ENCODE results near the gene CIDEB. TPM values are rescaled to one million over a fixed set of nuclear protein-coding genes. Genes with fewer than 3 reads are reported as not detected.

The CIDEB gene
- total and polyA plus RNA-seq, 2 of the 13 experiments (the other 11 are each of a cell fraction or from before 2014, with no cell fraction given): 35.8 to 110 TPM

DNA sequence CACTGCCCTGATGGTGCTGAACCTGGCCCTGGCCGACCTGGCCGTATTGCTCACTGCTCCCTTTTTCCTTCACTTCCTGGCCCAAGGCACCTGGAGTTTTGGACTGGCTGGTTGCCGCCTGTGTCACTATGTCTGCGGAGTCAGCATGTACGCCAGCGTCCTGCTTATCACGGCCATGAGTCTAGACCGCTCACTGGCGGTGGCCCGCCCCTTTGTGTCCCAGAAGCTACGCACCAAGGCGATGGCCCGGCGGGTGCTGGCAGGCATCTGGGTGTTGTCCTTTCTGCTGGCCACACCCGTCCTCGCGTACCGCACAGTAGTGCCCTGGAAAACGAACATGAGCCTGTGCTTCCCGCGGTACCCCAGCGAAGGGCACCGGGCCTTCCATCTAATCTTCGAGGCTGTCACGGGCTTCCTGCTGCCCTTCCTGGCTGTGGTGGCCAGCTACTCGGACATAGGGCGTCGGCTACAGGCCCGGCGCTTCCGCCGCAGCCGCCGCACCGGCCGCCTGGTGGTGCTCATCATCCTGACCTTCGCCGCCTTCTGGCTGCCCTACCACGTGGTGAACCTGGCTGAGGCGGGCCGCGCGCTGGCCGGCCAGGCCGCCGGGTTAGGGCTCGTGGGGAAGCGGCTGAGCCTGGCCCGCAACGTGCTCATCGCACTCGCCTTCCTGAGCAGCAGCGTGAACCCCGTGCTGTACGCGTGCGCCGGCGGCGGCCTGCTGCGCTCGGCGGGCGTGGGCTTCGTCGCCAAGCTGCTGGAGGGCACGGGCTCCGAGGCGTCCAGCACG is 8.2 kb upstream of the CIDEB start (continued):
- TF ChIP-seq, protein P1, sequence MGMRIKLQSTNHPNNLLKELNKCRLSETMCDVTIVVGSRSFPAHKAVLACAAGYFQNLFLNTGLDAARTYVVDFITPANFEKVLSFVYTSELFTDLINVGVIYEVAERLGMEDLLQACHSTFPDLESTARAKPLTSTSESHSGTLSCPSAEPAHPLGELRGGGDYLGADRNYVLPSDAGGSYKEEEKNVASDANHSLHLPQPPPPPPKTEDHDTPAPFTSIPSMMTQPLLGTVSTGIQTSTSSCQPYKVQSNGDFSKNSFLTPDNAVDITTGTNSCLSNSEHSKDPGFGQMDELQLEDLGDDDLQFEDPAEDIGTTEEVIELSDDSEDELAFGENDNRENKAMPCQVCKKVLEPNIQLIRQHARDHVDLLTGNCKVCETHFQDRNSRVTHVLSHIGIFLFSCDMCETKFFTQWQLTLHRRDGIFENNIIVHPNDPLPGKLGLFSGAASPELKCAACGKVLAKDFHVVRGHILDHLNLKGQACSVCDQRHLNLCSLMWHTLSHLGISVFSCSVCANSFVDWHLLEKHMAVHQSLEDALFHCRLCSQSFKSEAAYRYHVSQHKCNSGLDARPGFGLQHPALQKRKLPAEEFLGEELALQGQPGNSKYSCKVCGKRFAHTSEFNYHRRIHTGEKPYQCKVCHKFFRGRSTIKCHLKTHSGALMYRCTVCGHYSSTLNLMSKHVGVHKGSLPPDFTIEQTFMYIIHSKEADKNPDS (CRISPR knock-in tag; IDR thresholded peaks at IDR 0.05): no peak
- TF ChIP-seq ZNF646 (CRISPR knock-in tag; IDR thresholded peaks at IDR 0.05): no peak
- TF ChIP-seq KDM2A (CRISPR knock-in tag; IDR thresholded peaks at IDR 0.05; ENCODE audit: borderline replicate concordance, low read depth): peak; percentile 97
- peak; percentile 91 for TF ChIP-seq ESRRA (CRISPR knock-in tag; IDR thresholded peaks at IDR 0.05; ENCODE audit: low read depth)
- peak; percentile 97 for TF ChIP-seq ETS1 (CRISPR knock-in tag; IDR thresholded peaks at IDR 0.05)
- TF ChIP-seq FOXO4 (CRISPR knock-in tag; conservative IDR thresholded peaks at IDR 0.05): no peak
- no peak for TF ChIP-seq CREM (IDR thresholded peaks at IDR 0.05)
- peak; percentile 38; the same call in 1 of the 2 replicates for TF ChIP-seq CREM (CRISPR knock-in tag; IDR thresholded peaks at IDR 0.05)
- peak; percentile 97; the same call in 1 of the 2 replicates for TF ChIP-seq FUBP1 (CRISPR knock-in tag; IDR thresholded peaks at IDR 0.05; ENCODE audit: borderline replicate concordance)
- peak; percentile 91; the same call in 1 of the 2 replicates for TF ChIP-seq ZNF432 (CRISPR knock-in tag; IDR thresholded peaks at IDR 0.05; ENCODE audit: borderline replicate concordance)
- TF ChIP-seq ZNF672 (CRISPR knock-in tag; IDR thresholded peaks at IDR 0.05): no peak
- no peak for TF ChIP-seq ZEB1 (IDR thresholded peaks at IDR 0.05; ENCODE audit: insufficient replicate concordance, low read depth)
- TF ChIP-seq ZNF225 (CRISPR knock-in tag; IDR thresholded peaks at IDR 0.05): peak; percentile 97
- TF ChIP-seq ZIK1 (CRISPR knock-in tag; IDR thresholded peaks at IDR 0.05; ENCODE audit: borderline replicate concordance, low read depth): peak; percentile 99; the same call in 1 of the 2 replicates
- TF ChIP-seq RXRB (CRISPR knock-in tag; IDR thresholded peaks at IDR 0.05; ENCODE audit: borderline replicate concordance): peak; percentile 85

Data from HepG2 (cell line).